Body of pancreas (tissue), 4 donors: ENCODE data around the gene TMEM150C.

ENCODE experiments used
- POLR2A ChIP-seq, 3 donors: fragments of 450-650 bp; IDR thresholded peaks; one replicate each; pipeline ENCODE4 v1.6.1; 2016; ENCODE audit warnings: antibody characterized with exemption in 3 of 3, mild to moderate bottlenecking in 2 of 3
- TF ChIP-seq, protein P1 (sequence below), 7 experiments: fragments of 450-650 bp in 4 of 7; fragments of 200-600 bp in 3 of 7; sonication (generic) in 3 of 7; IDR thresholded peaks; one replicate each; pipeline ENCODE4 v1.5.1; 2016 to 2019; ENCODE audit warnings: antibody characterized with exemption in 7 of 7

DNA sequence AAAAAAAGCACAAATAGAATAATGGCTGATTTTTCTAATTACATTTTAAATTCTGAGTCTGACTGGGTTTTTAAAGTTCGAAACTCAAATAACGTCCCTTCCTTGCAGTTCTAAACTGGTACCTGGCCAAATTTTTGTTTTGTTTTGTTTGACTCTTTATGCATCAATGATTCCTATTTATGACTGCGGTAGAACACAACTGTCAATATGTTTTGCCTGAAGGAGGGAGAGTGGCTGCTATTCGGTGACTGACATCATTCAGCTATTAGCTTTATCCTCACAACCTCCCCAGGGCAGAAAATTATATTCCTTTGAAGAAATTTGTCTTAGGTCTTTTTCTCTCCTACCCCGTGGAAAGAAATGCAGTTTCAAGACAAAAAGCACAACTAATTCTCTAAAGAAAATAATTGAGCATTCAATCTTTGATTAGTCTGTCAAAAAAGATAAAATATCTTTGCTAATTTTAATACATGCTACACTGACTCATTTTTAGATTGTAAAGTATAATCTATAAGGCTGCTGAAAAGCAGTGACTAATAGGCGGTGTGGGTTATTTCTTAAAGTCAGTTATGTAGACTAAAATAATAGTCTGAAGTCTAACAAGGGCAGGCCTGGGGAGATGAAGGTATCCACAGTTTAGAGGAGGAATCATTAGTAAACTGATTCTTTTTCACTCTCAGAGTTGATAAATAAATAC, 61.9 kb downstream of the TMEM150C start:
- TF ChIP-seq, protein P1, sequence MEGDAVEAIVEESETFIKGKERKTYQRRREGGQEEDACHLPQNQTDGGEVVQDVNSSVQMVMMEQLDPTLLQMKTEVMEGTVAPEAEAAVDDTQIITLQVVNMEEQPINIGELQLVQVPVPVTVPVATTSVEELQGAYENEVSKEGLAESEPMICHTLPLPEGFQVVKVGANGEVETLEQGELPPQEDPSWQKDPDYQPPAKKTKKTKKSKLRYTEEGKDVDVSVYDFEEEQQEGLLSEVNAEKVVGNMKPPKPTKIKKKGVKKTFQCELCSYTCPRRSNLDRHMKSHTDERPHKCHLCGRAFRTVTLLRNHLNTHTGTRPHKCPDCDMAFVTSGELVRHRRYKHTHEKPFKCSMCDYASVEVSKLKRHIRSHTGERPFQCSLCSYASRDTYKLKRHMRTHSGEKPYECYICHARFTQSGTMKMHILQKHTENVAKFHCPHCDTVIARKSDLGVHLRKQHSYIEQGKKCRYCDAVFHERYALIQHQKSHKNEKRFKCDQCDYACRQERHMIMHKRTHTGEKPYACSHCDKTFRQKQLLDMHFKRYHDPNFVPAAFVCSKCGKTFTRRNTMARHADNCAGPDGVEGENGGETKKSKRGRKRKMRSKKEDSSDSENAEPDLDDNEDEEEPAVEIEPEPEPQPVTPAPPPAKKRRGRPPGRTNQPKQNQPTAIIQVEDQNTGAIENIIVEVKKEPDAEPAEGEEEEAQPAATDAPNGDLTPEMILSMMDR (IDR thresholded peaks at IDR 0.05): no peak
- TF ChIP-seq POLR2A (IDR thresholded peaks at IDR 0.05): no peak
